NCI-H128 (cell line): ENCODE results near the gene INTS12.

Experiments
- DNase-seq: peaks from one replicate; lab custom pipeline; 2025; ENCODE audit not compliant: unreplicated experiment; lab: John Stamatoyannopoulos, UW

The INTS12 gene

DNA sequence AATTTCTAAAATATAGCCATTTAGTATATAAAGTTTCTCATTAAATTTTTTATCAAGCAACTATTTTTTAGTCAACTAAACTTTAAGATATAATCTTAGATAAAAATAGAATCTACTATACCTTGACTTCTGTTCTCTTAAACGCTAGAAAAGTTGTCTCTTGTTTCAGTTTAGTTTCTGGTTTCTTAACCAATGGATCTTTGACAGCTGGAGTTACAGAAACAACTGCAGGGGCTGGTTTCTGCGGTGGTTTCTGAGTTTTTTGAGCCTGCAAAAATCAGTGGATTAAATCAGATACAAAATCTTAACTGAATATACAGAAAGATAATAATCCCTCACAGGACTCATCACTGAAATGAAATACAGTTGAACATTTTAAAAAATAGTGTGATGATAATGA lies 21.9 kb downstream of the INTS12 start:
- no peak for DNase-seq

DNA sequence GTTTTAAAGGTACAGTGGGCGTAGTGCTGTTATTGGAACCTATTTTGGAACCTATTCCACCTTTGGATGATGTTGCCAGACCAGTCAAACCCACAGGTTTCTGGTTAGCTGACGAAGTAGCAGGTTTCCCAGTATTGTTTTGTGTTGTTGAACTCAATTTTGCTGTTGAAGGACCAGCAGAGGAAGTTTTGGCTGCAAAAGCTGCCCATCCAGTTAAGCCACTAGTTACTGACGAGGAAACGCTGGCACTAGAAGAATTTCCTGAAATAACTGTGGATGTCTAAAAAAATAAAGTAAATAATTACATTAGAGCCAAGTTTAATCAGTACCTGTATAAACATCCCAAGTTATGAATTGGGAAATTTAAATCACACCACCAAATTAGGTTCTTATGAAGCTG lies 25.5 kb downstream of the INTS12 start:
- no peak for DNase-seq

DNA sequence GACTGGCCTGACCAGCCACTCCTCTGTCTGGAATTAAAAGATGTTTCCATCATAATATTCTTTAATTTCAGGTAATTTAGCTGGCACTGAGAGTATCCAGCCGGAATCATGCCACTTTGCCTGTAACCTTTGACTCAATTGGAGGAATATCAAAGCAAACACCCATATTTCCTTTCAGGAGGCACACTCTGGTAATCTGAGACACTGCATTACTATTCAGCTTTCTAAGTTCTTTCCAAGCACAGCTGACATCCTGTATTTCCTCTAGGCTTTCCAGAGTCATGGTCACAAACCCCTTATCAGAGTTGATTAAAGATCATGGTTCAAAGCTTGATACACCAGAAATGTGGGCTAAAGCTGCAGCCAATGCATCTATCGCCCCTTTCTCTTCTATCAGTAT lies 29.3 kb downstream of the INTS12 start:
- no peak for DNase-seq

DNA sequence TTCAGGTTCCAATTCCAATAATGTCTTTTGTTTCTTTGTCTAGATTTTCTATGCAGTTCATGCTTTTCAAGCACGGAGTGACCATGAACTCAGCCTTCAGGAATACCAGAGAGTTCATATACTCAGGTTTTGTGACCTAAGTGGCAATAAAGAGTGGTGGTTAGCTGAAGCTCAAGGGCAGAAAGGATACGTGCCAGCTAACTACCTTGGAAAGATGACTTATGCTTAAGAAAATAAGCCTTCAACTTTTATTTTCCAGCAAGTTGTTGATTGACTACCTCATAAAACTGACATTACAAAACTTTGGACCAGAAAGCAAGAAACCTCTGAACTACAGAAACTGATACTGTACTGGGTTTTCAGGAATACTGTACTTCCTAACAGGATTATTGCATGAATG lies 30.8 kb downstream of the INTS12 start:
- no peak for DNase-seq

DNA sequence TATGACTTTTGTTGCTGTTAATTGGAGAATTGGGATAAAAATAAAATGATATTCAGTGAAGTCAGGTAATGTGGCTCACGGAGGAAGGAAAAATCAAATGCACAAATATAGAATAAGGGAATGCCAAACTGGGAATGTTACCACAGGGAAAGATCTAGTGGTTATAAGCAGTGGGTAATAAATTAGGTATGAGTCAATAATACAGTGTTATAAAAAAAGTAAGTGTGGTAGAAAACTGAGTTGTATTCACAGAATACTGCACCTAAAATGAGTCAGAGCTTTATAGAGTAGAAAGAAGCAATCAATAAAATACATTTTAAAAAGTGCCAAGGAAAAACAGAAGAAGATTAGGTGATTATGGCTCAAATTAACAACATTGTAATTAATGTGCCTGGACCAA lies 34.5 kb downstream of the INTS12 start:
- no peak for DNase-seq

DNA sequence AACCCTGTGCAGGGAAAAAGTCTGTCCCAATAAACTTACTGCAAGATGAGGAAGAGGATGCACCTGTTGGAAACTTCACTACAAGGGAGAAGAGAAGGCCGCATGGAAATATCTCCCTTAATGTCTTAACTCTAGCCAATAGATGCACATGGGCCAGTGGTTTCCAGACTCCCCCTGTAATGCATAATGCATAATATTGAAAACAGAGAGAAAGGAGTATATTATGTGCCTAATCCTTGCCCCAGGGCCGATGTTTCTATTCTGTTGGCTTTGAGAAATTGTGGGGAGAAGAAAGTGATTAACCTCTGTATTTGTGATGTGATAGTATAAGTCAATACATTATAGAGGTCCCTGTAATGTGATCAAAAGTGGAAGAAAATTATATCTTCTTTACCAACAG lies 37.2 kb downstream of the INTS12 start:
- DNase-seq, result no peak

DNA sequence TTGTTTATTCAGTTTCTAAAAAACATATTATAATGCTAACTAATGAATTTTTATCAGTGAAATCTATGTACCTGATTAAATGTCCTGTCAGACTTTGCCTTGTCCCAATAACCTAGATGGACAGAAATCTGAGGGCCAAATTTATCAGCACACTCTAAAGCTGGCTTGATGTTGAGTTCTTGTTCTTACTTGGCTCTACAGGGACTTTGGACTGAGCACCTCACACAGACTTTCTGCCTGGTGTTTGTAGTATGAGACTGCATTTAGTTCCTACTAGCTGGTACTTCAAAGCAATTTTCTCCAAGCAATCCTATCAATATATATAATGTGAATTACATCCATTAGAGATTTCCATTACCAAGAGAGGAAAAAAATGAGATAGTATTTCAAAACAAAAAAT lies 37.8 kb downstream of the INTS12 start:
- DNase-seq, result no peak

DNA sequence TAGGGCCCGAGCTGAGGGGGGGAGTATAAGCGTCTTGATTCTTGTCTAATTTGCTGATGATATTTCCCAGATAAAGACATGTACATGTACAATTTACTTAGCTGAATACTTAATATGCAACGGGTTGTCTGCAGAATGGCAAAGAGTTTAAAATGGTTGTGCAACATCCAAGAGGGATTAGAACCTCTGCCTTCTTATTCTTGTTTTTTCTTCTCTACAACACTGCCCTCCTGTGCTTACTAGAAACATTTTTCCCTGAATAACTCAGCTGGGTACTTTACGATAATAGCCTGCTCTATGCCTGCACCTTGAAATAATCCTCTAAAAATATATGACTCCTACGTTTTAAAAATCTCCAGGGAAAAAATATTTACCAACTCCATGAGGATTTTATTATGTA lies 41.8 kb downstream of the INTS12 start:
- DNase-seq, result no peak

DNA sequence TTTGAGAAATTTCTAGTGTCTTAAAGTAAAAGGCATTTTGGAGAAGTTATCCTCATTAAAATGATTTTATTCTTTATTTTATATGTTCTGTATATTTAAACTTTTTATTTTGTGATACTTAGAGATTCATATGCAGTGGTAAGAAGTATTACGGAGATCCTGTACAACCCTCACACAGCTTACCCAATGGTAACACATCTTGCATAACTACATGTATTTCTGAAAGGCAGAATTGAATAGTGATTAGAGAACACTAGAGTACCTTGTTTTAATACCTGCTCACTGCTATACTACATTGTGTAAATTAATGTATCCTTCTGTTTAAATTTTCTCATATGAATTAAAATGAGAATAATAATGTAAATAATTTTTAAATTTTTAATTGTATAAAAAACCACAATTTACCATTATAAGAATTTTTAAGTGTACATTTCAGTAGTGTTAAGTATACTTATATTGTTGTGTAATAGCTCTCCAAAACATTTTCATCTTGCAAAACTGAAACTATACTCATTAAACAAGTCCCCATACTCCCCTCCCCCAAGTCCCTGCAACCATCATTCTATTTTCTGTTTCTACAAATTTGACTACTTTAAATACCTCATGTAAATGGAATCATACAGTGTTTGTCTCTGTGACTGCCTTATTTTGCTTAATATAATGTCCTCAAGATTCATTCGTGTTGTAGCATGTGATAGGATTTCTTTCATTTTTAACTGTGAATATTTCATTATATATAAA lies 45.4 kb downstream of the INTS12 start:
- DNase-seq, result no peak

DNA sequence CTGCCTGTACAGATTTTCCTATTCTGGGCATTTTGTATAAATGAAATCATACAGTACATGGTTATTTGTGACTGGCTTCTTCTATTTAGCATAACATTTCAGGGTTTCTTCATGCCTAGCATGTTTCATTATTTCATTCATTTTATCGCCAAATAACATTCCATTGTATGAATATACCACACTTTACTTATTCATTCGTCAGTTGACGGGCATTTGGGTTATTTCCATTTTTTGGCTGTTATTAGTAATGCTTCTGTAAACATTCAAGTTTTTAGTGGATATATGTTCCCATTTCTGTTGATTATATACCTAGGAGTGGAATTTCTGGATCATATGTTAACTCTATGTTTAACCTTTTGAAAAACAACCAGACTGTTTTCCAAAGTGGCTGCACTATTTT lies 47.5 kb downstream of the INTS12 start:
- DNase-seq, result no peak

DNA sequence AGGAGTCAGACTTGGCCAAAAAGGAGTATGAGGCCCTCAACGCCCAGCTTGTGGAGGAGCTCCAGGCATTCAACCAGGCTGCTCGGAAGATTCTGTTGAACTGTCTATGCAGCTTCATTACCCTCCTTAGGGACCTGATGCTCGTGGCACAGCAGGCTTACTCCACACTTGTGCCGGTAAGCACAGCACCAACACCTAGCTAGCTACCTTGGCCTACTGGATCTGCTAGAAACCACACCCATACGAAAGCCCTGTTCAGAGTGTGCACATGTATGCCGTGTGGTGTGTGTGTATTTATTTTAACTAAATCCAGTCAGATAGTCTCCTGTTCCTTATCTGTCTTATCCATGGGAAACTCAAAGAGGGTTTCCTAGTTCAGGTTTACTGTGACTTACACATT lies 49.3 kb downstream of the INTS12 start:
- DNase-seq, result no peak

DNA sequence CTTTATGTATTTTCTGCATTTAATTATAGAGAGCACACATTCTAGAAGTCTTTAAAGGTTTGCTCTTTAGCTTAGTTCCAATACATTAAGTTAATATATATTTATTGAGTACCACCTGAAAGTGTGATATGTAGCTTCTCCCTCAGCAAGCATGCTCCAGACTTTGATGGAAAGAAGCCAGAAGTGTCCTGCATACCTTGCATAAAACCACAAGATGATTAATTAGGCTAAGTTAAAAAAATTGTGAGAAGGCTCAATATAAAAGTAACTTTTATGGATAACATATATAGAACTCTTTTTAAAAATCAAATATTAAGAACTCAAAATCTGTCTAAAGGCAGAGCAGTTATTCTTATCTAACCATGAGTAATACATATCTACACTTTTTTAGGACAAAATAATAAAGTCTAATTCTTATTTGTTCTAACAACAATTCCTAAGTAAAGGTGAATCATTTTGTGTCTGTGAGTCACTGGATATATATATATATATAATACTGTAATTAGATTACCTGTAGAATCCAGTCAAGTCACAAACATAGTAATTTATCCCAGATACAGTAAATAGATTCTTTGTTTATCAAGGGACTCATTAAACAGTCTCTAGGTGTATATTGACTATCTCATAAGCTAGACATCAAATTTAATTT lies 51.2 kb downstream of the INTS12 start:
- no peak for DNase-seq

DNA sequence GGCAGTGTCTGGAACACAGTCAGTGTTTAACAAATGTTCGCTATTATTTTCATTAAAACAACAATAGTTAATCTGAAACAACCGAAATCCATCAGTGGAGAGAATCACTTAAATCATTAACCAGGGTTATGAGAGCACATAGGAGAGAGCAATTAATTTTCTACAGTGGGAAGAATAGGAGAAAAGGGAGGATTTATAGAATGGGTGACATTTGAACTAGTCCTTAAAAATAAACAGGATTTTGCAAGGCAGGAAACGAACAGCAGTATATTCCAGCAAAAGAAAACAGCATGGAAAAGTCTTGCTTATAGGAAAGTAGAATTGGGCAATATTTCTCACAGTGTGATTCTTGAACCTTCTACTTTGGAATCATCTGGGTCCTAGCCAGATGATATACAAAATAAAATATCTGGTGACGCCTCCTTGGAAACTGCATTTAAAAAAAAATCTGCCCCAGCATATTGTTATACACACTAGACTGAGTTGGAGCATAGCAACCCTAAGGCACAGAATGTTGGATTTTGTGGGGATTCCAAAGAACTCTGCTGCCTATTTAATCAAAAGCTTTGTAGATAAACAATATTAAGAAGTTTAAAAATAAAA lies 56.1 kb downstream of the INTS12 start:
- DNase-seq, result no peak

DNA sequence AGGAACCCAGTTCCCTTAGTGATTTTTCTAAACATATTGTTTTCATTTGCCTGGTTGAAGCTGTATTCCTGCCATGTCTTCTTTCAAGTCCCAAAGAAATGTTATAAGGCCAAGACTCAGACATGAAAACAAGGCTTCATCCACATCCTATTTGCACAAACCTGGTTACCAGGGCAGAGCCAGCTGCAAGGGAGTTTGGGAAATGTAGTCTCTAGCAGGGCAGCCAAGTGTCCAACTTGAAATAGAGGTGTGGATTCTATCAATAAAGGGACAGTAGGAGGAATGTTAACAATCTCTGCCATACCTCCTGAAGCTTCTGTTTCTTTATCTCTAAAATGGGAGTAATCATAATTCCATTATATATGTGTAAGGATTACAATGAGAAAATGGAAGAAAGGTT lies 56.6 kb downstream of the INTS12 start:
- DNase-seq, result no peak

DNA sequence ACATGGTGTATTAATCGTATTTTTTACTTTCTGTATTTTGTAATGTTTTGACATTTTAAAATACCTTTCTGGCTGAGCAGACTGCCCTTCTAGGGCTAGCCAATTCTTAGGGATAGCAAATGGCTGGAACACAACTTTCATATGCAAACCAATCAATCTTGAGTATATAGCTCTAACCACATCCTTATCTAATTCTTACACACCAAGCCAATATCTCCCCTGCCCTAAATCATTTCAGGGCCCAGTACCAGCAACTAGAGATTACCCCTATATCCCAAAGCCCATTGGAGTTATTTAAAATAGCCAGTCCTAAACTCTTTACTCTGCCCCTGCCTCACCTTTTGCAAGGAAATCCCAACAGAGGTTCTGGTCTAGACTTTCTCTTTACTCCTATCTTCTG lies 58.3 kb downstream of the INTS12 start:
- no peak for DNase-seq

DNA sequence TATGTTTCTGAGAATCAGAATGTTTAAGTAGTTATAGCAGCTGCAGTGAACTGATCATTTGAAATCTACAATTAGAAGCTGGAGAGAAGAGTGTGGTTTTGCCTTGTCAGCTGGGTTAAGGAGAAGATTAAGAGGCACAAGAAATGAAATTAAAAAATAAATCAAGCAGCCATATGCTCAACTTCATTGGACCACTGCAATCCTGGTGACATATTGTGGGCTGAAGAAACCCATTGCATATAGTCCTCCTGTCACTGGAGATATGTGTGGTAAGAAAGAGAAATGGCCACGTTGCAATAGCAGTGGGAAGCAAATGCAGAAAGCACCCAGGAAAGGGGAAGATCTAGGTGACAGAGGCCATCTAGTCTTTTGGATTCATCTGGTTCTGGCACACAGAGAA lies 63.0 kb downstream of the INTS12 start:
- DNase-seq, result no peak

DNA sequence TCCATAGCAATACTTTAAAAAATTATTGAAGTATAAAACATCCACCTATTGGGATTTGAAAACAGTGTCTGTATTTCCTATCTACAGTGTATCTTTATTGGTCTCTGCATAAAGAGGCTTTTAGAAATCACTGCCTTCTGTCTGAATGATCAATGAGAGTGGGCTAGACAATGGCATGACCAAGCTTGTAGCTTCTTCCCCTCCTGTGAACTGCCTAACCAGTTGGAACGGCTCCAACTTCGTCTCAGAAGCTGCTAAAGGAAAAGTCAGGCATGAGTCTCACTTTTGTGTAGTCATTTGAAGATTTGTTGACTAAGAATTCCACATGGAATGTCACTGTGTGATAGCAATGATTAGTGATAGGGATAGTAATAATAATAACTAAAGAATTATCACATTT lies 64.2 kb downstream of the INTS12 start:
- DNase-seq, result no peak

DNA sequence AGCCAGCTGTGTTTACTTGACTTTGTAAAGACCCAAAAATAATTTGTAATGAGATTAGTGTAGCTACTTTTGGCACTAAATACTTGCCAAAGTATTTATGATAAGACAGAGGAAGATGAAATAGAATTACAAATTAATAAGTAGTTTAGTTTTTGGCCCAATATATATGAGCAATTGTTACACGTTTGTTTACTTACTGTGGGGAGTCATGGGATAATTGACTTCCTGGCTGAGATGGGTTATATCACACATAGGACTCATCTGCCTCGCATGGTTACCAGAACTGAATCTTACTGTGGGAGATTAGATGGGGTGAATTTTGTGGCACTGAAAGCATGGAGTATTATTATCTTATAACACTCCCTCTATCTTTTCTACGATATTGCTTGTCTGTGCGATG lies 66.6 kb downstream of the INTS12 start:
- no peak for DNase-seq

DNA sequence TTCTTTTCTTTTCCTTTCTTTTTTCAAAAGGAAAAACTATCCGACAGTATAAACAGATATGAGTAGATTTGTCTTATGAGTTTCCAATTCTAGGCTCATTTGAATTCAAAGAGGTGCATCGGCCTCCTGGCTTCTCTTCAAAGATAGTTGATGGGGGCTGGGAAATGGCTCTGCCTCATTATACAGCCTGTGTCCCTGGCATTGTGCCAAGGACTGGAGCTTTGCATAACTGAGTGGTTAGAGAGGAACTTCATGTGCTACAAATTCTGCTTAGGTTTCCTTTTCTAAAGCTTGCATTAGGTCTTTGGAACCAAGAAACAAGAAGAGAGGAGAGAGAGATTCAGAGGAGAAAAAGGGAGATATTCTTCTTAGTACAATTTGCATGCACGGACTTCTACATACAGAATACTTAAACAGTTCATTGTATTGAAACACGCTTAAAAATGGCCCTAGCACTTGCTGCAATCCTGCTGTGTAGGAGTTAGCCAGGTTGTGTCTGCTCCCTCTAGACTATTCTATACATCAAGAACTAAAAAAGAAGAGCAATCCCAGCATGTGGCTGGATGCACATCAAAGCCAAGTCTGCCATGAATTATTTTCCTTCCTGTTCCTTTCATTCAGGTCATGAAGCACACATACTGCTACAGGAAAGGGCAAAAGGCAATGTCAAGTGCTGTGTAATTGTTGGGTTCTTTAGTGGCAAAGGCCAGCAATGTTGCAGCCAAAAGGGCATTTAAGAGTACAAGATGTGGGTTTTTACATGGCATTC lies 70.9 kb downstream of the INTS12 start:
- peak; percentile 5 for DNase-seq

DNA sequence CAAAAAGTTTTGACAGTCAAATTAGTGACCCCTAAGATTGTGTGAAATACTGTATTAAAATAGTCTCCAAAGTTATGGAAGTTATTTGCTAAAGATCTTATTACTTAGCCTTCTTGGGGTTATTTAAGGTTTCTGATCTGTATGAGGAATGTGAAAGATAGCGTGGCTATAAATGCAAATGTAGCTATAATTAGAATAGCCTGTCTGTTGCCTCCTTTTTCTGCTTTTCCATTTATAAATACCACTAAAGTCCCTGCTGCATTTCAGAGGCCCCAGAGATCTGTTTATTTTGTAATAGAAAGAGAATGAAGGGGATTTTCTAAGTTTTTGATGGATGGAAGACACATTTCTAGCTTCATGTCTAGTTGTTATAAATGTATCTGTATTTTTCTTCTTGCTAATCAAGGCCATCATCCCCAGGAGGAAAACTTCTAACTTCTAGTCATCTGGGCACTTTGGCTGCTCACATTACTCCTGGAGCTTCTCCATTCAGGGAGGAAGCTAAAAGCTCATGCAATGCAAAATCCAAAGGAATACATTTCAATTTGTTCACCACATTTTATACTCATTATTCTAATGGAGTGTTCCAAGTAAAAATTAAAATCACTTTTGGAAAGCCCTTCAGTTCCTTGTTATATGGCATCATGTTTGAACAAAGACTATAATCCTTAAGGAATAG lies 73.9 kb downstream of the INTS12 start:
- DNase-seq, result no peak

DNA sequence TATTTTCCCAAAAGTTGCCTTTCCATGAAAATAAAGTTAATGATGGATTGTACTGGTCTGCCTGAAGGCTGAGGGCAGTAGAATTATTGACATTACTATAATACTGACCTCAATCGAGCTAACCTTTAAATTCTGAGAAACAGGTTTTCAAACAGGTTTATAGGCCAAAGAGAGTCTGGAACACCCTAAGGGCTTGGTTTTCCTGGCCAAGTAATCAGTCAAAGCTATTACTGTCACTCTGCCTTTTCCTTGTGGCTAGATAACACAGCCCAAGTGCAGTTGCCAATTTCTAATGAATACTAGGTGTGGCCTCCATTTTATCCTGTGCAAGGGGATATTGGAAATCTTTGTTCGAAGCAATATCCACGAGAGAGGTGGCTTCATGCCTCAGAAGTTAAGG lies 75.2 kb downstream of the INTS12 start:
- no peak for DNase-seq
